ENCODE measurements around the gene ZNF366.
A peak's percentile ranks its signal among the peaks of the same experiment; 100 is the strongest.

Gene ZNF366

DNA sequence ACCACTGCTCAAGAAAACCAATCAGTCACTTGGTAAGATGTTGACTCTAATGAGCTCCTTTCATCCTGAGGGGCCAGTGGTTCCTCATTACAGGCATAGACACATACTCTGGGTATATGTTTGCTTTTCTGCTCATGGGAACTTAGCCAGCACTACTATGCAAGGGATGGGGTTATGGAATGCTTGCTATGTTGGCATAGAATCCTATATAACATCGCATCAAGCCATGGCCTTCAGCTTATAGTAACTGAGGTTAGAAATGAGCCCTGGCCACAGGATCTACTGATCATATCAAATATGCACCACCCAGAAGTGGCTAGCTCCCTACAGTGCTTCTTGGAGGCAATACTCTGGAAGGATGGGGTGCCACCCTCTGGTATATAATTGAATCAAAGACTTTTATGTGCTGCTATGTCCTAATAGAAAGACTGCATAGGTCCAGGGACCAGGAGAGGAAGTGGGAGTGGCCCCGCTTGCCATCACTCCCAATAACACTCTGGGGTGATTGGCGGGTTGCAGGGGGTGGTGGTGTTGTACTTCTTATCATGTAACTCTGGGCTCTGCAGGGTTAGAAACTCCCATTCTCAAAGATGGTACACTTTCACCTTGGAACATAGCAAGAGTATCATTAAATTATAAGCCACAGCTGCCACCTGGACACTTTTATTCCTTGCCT lies 70.3 kb downstream of the ZNF366 start:
- peak; percentile 79 for ATAC-seq
- TF ChIP-seq ZFP3 (CRISPR knock-in tag; IDR thresholded peaks at IDR 0.05) (no peak), ESRRG (CRISPR knock-in tag; IDR thresholded peaks at IDR 0.05) (no peak), ZFP30 (CRISPR knock-in tag; IDR thresholded peaks at IDR 0.05) (no peak), ZC3H10 (CRISPR knock-in tag; IDR thresholded peaks at IDR 0.05) (no peak), BACH2 (CRISPR knock-in tag; IDR thresholded peaks at IDR 0.05; ENCODE audit: borderline replicate concordance) (no peak), CSRNP3 (CRISPR knock-in tag; IDR thresholded peaks at IDR 0.05) (no peak), GLIS3 (CRISPR knock-in tag; IDR thresholded peaks at IDR 0.05) (no peak)
- TF ChIP-seq, protein P1, sequence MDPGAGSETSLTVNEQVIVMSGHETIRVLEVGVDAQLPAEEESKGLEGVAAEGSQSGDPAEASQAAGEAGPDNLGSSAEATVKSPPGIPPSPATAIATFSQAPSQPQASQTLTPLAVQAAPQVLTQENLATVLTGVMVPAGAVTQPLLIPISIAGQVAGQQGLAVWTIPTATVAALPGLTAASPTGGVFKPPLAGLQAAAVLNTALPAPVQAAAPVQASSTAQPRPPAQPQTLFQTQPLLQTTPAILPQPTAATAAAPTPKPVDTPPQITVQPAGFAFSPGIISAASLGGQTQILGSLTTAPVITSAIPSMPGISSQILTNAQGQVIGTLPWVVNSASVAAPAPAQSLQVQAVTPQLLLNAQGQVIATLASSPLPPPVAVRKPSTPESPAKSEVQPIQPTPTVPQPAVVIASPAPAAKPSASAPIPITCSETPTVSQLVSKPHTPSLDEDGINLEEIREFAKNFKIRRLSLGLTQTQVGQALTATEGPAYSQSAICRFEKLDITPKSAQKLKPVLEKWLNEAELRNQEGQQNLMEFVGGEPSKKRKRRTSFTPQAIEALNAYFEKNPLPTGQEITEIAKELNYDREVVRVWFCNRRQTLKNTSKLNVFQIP (CRISPR knock-in tag; IDR thresholded peaks at IDR 0.05; ENCODE audit: borderline replicate concordance, low read depth): no peak

- ATAC-seq: no peak
- no peak for TF ChIP-seq OSR1 (CRISPR knock-in tag; IDR thresholded peaks at IDR 0.05)
- TF ChIP-seq ZNF565 (CRISPR knock-in tag; conservative IDR thresholded peaks at IDR 0.05; ENCODE audit: low read depth): no peak
- TF ChIP-seq ZFP3 (CRISPR knock-in tag; IDR thresholded peaks at IDR 0.05): no peak
- TF ChIP-seq ZC3H10 (CRISPR knock-in tag; IDR thresholded peaks at IDR 0.05): no peak
These were observed 72.3 kb downstream of the ZNF366 start for GRCh38 chr5:72434781-72435437.

DNA sequence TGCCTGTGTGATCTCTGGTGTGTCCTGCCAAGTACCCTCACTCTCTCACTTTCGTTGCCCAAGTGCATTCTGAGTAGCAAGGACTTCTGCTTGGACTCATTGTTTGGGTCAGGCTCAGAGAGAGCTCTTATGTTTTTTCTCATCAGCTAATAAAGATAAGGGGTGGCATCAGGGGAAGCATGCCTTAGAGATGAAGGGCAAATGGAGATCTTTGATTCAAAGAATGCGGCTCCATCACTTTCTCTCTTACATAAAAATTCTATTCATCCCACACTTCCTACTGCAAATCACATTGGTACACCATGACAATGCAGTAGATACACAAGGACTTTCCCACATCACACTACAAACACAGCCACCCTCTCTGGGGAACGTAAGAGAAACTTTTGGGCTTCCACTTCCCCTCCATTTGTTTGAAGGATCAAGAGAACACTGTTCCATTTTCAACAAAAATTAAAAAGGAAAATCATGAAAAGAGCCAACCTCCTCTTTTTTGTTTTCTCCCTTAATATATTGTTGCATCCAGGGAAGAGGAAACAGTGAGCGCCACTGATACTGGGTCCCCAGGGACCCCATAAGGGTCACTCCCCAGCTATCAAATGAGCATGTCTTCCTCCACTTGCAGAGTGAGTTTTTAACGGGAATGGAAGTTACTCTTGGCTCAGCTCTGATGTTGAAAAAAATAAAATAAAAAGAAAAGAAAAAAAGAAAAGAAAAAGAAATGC lies 73.0 kb downstream of the ZNF366 start:
- TF ChIP-seq CSDC2 (CRISPR knock-in tag; IDR thresholded peaks at IDR 0.05): no peak
- no peak for TF ChIP-seq ZNF8 (CRISPR knock-in tag; IDR thresholded peaks at IDR 0.05)
- no peak for TF ChIP-seq ZFP3 (CRISPR knock-in tag; IDR thresholded peaks at IDR 0.05)
- no peak for TF ChIP-seq GLIS3 (CRISPR knock-in tag; IDR thresholded peaks at IDR 0.05)
- TF ChIP-seq, protein P2, sequence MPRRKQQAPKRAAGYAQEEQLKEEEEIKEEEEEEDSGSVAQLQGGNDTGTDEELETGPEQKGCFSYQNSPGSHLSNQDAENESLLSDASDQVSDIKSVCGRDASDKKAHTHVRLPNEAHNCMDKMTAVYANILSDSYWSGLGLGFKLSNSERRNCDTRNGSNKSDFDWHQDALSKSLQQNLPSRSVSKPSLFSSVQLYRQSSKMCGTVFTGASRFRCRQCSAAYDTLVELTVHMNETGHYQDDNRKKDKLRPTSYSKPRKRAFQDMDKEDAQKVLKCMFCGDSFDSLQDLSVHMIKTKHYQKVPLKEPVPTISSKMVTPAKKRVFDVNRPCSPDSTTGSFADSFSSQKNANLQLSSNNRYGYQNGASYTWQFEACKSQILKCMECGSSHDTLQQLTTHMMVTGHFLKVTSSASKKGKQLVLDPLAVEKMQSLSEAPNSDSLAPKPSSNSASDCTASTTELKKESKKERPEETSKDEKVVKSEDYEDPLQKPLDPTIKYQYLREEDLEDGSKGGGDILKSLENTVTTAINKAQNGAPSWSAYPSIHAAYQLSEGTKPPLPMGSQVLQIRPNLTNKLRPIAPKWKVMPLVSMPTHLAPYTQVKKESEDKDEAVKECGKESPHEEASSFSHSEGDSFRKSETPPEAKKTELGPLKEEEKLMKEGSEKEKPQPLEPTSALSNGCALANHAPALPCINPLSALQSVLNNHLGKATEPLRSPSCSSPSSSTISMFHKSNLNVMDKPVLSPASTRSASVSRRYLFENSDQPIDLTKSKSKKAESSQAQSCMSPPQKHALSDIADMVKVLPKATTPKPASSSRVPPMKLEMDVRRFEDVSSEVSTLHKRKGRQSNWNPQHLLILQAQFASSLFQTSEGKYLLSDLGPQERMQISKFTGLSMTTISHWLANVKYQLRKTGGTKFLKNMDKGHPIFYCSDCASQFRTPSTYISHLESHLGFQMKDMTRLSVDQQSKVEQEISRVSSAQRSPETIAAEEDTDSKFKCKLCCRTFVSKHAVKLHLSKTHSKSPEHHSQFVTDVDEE (CRISPR knock-in tag; IDR thresholded peaks at IDR 0.05): no peak
- TF ChIP-seq, protein P3, sequence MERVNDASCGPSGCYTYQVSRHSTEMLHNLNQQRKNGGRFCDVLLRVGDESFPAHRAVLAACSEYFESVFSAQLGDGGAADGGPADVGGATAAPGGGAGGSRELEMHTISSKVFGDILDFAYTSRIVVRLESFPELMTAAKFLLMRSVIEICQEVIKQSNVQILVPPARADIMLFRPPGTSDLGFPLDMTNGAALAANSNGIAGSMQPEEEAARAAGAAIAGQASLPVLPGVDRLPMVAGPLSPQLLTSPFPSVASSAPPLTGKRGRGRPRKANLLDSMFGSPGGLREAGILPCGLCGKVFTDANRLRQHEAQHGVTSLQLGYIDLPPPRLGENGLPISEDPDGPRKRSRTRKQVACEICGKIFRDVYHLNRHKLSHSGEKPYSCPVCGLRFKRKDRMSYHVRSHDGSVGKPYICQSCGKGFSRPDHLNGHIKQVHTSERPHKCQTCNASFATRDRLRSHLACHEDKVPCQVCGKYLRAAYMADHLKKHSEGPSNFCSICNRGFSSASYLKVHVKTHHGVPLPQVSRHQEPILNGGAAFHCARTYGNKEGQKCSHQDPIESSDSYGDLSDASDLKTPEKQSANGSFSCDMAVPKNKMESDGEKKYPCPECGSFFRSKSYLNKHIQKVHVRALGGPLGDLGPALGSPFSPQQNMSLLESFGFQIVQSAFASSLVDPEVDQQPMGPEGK (CRISPR knock-in tag; IDR thresholded peaks at IDR 0.05; ENCODE audit: borderline replicate concordance): no peak
- no peak for ATAC-seq

DNA sequence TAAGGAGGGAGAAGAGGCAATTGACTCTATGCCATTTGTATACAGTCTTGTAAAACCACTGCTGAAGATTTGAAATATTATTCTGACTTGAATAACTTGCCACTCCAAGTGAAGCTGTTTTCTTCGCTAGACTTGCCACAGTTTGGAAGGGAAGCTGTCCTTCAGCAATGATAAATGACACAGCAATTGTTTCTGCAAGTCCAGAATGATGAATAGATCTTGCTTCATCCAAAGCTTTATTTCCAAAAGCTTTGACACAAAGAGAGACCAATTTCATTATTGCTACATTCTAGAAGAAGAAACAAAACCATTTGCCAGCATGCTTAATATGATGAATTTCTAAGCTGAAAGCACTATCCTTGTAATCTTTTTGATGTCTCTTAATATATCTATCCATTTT lies 73.7 kb downstream of the ZNF366 start:
- no peak for ATAC-seq
- TF ChIP-seq, protein P3 (CRISPR knock-in tag; IDR thresholded peaks at IDR 0.05; ENCODE audit: borderline replicate concordance): no peak
- TF ChIP-seq RARB (CRISPR knock-in tag; IDR thresholded peaks at IDR 0.05) (no peak), ISL1 (CRISPR knock-in tag; IDR thresholded peaks at IDR 0.05) (no peak), ZNF565 (CRISPR knock-in tag; conservative IDR thresholded peaks at IDR 0.05; ENCODE audit: low read depth) (no peak), ZFP30 (CRISPR knock-in tag; IDR thresholded peaks at IDR 0.05) (no peak), ZFP3 (CRISPR knock-in tag; IDR thresholded peaks at IDR 0.05) (no peak), ZNF8 (CRISPR knock-in tag; IDR thresholded peaks at IDR 0.05) (no peak), ZNF70 (CRISPR knock-in tag; IDR thresholded peaks at IDR 0.05) (no peak), PPARA (CRISPR knock-in tag; IDR thresholded peaks at IDR 0.05; ENCODE audit: borderline replicate concordance) (no peak), ZC3H10 (CRISPR knock-in tag; IDR thresholded peaks at IDR 0.05) (no peak), TOX (CRISPR knock-in tag; IDR thresholded peaks at IDR 0.05; ENCODE audit: borderline replicate concordance) (no peak), GLIS3 (CRISPR knock-in tag; IDR thresholded peaks at IDR 0.05) (no peak), BACH2 (CRISPR knock-in tag; IDR thresholded peaks at IDR 0.05; ENCODE audit: borderline replicate concordance) (no peak), ARNTL (CRISPR knock-in tag; IDR thresholded peaks at IDR 0.05; ENCODE audit: borderline replicate concordance, low read depth) (no peak), CSDC2 (CRISPR knock-in tag; IDR thresholded peaks at IDR 0.05) (no peak), OSR1 (CRISPR knock-in tag; IDR thresholded peaks at IDR 0.05) (no peak)
- TF ChIP-seq, protein P4, sequence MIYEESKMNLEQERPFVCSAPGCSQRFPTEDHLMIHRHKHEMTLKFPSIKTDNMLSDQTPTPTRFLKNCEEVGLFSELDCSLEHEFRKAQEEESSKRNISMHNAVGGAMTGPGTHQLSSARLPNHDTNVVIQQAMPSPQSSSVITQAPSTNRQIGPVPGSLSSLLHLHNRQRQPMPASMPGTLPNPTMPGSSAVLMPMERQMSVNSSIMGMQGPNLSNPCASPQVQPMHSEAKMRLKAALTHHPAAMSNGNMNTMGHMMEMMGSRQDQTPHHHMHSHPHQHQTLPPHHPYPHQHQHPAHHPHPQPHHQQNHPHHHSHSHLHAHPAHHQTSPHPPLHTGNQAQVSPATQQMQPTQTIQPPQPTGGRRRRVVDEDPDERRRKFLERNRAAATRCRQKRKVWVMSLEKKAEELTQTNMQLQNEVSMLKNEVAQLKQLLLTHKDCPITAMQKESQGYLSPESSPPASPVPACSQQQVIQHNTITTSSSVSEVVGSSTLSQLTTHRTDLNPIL (CRISPR knock-in tag; IDR thresholded peaks at IDR 0.05; ENCODE audit: low read depth): no peak

All from SK-N-SH treated with all-trans-retinoic acid at 6 μM for 48 hours (cell line).